NCI-H345 treated with DMSO at 0.1 percent for 48 hours (cell line): Measurements from ENCODE around the gene MAPKAP1.

Experiments
- DNase-seq: peaks from one replicate; lab custom pipeline; 2025; ENCODE audit not compliant: unreplicated experiment; lab: John Stamatoyannopoulos, UW

Gene MAPKAP1

DNA sequence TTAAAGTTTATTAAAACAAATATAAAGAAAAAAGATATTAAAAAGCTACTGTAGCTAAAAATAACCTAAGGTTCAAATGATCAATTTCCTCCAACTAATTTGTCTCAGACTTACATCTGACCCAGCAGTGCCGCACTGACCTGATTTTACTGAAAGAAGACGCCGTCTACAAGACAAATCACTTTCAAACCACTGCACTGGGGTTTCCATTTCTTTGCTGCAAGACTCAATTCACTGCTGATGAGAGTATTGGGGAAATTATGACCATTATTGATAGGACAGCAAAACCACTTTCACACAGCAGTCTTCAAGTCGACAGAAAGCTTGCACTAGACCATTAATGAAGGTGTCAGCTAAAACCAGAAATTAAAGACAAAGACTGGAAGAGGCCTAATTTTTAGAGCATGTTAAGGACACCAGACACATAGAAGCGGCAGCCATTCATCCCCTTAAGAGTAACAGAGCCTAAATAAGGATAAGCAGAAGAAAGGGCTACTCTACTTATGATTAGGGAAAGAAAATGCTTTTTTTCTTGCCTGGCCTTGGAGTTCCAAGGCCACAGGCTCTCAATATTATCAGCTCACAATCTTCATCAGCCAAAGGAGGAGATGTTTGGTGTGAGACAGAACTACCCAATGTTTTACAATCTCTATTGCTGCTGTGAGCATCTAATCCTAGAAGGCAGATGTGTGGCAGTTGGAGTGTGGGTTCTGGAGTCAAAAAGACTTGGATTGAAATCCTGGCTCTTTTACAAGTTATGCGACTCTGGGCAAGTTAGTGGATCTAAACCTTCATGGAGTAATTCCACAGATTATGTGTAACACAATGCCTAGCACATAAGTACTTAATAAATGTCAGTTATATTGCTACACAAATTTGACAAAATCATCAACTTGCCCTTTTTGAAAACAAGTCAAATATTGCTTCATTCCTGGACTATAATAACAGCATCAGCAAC, 190.7 kb downstream of the MAPKAP1 start:
- no peak for DNase-seq

DNA sequence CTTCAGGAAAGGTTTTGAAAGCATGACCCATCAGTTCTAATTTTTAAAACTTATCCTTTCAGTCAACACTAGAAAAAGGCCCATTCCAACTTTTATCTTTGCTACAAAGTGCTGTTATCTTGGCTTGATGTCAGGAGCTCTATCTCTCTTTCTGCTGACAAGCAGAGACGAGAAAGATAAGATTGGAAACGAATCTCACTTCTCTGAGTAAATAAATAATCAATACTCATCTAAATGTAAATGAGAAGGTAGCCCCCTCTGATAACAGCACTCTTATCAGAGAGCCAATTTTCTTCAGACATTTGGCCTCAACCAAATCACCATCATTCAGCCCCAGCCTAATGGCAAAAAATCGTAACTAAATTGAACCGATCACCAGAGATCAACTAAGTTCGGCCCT, 191.7 kb downstream of the MAPKAP1 start:
- DNase-seq = no peak

- no peak for DNase-seq
Observed at GRCh38 chr9:125514468-125514867, 192.5 kb downstream of the MAPKAP1 start.

DNA sequence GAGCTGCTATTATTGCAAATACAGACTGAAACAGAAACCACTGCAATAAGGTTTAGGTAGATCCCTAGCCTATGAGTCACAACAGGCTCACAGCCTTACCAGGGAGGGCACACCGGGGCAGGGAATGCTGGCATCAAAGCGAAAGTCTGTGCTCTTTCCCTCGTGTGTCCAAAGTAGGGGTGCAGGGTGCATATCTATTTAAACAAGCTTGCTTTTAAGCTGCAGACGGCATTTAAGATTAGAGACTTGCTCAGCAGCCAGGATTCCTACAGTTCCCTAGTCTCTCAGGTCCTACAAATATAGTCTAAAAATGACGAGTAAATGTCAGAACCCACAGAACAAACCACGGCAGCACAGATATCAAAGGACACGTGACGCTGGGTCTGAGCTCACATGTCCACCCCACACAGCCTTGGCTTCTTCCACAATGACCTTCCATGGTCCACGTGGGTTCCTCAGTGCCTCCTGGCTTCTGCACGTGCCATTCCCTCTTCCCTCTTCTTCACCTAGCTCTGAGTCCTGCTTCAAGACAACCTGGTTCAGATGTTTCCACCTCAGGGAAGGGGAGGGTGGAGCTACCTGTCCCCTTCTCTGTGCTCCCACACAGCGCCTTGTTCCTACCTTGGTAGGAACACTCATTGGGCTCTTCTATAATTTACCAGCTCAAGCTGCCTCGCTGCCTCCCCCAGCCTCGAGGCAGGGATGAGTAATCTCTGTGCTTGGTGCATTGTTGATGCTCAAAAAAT, 193.2 kb downstream of the MAPKAP1 start:
- DNase-seq = no peak

GRCh38 chr9:125513303-125513667, 193.7 kb downstream of the MAPKAP1 start:
- DNase-seq = no peak

GRCh38 chr9:125511789-125512660, 195.0 kb downstream of the MAPKAP1 start:
- DNase-seq = no peak

- no peak for DNase-seq
Observed at GRCh38 chr9:125510980-125511379, 196.0 kb downstream of the MAPKAP1 start.

DNA sequence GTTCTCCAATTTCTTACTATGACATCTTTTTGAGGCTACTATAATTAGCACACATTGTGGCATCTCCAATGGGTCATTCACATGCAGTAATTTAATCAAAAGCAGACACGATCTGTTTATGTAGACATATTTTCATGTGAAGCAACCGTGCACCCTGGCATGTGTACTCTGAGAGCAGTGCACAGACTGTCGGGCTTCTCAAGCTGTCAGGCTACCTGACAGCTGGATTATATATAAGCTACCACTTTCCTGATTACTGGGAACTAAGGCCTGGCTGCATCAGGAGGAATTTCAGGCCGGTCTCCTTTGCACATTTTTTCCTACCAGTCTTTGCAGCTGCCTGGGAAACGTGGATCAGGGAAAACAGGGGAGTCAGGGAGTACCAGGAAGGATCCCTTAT, 197.5 kb downstream of the MAPKAP1 start:
- DNase-seq = no peak

- DNase-seq = no peak
Observed at GRCh38 chr9:125508249-125508648, 198.8 kb downstream of the MAPKAP1 start.

DNA sequence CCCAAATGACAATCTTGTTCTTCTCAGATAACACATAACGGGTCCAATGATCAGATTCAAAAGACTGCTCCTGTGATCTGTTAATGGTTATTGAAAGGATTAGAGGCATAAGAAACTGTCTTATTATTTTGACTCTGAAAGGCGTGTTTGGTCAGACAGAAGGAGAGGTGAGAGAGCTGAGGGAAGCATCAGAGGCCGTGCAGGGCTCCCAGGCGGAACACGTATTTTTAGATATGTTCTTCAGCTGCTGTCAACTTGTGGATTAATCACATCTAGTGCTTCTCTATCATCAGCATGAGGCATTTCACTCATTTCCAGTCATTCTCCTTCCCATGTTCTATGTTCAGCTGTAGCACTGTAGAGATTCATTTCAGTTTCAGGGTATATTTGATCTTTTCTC, 199.8 kb downstream of the MAPKAP1 start:
- DNase-seq = no peak

GRCh38 chr9:125505988-125506438, 201.0 kb downstream of the MAPKAP1 start:
- no peak for DNase-seq

DNA sequence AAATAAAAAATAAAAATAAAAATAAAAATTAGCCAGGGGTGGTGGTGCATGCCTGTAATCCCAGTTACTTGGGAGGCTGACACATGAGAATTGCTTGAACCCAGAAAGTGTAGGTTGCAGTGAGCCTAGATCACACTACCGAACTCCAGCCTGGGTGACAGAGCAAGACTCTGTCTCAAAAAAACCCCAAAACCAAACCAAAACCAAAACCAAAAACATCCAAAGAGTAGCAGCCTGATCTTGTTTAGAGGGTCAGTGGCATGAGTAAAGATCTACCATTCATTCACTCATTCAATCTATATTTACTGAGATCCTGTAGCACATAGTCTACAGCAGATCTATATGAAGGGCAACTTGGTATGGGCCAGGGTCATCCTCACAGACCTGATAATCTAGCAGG, 202.4 kb downstream of the MAPKAP1 start:
- DNase-seq = no peak

DNA sequence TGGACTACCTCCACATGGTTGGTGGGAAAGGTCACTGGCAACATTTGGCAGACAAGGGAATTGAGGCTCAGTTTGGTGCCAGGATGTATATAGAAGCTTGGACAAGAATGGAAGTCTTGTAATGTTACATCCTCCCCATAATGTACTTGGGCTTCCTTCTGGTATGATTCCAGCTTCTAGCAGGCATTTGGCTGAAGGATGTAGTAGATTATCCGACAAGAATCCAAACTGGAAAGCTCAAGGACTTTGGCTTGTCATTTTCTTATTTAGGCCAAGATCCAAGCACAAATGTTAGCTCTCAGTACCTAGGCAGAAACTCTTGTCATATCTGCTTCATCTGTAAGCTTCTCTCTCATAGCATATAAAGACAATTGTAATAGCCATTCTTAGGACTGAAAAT, 209.1 kb downstream of the MAPKAP1 start:
- no peak for DNase-seq

- no peak for DNase-seq
Observed at GRCh38 chr9:125497478-125497877, 209.5 kb downstream of the MAPKAP1 start.

DNA sequence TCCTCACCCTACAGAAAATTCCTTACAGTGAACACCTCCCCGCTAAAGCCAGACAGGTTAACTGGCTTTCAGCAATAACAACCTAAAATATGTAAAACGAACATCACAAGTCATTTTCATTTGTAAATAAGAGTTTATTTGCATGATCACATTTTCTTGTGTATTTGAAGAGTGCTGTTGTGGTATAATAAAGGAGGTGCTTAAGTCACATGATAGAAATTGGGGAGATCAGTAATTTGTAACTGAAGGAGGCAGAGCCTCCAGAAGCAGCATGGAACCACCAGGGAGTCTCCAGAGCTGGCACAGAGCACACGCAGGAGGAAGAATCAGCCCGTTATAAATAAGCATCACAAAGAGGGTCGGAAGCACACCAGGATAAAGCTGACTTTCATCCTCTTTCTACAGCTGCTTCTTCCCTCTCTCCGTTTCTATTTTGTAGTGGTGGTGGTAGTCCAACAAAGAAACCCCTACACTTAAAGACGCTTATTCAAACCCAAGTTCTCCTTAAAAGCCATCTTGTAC, 210.6 kb downstream of the MAPKAP1 start:
- DNase-seq = no peak

DNA sequence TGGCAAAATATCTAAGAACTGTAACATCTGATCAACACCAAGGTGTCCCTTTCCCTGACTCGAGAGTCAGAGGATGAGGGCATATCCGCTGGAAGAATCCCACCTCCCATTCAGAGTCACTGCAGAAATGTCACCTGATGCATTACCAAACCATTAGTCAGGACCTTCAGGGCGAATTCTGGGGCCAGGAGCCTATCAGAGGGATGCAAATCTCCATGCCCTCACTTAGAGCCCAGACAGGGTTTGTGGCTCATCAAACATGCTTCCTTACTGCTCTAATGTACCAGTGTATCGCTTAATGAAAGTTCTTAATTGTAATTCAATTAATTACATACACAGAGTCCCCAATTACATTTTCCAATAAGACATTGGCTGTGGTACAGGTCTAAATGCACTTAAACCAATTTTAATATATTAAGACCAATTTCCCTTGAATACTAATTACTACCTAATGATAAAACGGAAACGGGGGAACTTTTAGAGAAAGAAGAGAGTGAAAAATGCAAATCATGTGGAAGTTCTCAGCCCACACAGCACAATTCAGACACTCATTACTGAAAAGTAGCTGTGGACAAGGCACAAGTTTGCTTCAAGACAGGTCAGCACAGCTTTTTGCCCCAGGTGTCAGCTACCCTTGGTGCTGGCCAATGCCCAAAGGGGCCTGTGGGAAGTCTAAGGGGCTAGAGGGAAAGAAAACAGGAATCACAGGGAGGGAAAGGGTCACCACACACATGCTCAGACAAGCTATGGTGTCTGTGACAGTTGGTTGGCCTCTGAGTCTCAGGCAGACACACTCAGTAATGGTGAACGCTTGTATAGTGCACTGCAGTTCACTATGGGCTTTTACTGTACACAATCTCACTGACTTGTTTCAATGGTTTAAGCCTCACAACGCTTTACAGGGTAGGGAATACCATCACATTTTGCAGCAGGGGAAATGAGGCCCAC, 211.6 kb downstream of the MAPKAP1 start:
- no peak for DNase-seq

GRCh38 chr9:125494653-125494915, 212.4 kb downstream of the MAPKAP1 start:
- no peak for DNase-seq

DNA sequence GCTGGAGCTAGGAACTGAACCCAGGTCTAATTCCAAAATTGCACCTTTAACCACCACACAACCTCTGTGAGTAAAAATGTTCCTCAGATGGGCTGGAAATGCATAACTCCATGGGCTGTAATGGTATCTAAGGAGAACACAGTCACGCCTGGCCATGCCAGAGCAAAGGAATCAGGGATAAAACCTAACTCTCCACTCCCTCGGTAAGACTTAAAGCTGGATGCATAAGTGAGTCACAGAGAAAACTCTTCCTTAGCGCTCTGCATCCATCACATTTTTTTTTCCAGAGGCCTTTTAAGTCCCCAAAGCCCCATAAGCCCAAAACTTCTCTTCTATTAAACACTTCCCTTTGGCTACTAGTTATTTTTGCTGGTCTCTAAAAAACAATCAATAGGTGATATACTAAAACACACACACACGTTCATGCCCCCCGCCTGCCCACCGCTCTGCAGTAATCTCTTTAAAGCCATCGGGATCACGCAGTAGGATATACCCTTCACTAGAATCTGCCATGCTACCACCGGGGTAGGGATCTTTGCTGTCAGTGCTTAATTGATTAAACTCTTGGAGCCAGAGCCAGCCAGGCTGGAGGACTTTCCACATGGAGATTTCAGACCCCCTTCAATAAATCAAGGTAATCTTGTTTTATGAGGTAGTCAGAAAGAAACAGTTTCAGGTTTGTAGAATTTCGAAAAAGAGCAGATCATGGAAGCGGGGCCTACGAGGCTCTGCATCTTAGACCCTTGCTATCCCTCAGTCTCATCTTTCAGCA, 212.9 kb downstream of the MAPKAP1 start:
- DNase-seq = no peak

DNA sequence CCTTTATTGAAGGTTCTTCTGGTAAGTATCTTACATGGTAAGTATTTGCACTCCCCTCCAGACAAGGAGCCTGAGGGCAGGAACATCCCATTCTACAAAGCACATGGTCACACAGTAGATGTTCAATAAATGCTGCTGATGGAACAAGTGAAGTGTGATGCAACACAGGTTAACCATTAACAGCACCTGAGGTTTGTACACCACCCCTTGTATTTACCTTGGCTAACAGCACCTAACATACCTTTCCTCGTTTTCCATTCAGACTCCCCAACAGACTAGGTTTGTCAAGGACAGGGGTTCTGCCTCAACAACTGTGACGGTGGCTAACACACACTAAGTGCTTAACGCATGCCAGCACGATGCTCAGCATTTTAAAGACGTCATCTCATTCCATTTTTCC, 213.6 kb downstream of the MAPKAP1 start:
- DNase-seq = no peak
